Coronary artery (tissue), 2 donors: Measurements from ENCODE around the gene FHIT.

Experiments
- DNase-seq: peaks from one replicate; pipeline ENCODE4 v3.0.0-alpha.2; 2017; ENCODE audit warnings: low spot score
- H3K27ac ChIP-seq, 2 donors: fragments of 200-600 bp; sonication (generic); one replicate each; pipeline ENCODE4 v1.5.1; 2016 to 2019
- H3K4me3 ChIP-seq: fragments of 200-600 bp; sonication (generic); 2 replicates; pipeline ENCODE4 v1.5.1; 2016; ENCODE audit warnings: mild to moderate bottlenecking, moderate library complexity
- CTCF ChIP-seq: fragments of 200-600 bp; sonication (generic); IDR thresholded peaks from one replicate; pipeline ENCODE4 v1.5.1; 2019; ENCODE audit warnings: antibody characterized with exemption

FHIT gene

DNA sequence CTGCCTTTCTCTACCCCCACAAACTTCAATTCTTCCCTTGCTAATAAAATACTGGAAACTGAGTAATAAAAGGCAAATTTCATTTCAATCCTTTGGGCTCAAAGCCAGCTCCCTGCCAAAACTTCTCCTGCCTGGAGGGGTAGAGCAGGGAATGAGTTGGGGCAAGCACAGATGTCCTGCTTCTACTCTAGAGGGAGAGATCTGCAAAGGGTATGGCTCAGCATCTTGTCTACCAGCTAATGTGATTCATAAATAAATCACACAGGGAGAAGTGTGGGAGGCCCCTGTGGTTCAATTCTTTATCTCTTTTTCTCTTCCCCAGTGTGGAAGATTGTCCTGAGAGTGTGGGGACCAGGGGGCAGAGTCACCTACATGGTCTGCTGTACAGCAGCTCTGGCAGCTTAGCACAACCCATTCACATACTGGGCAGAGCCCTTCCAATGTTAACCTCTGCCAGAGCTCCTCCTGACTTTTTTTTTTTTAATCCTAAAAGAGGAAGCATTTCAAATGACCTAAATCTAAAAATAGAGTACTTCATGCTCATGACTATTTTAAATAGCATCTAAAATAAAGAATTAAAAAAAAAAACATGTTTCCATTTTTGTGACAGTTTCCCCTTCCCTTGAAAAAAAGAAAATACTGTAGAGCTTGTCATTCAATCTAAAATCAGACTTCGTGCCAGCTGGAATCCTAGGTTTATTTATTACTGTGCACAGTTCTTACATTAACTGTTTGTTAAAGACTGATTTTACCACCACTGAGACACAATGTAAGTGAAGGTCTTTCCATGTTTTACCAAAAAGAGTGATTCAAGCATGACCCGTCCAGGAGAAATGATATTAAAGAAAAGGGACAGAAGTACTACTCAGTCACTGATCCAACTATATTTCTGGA lies 1117.7 kb downstream of the FHIT start:
- H3K27ac ChIP-seq: no peak overlapping the region
- DNase-seq: no peak
- TF ChIP-seq CTCF: no peak
- H3K4me3 ChIP-seq: no peak overlapping the region

- Histone ChIP-seq H3K4me3 (no peak overlapping the region), H3K27ac (no peak overlapping the region)
- no peak for DNase-seq
- TF ChIP-seq CTCF: no peak
Observed at GRCh38 chr3:60131618-60132017, 1119.6 kb downstream of the FHIT start.

- Histone ChIP-seq H3K27ac (no peak overlapping the region), H3K4me3 (no peak overlapping the region)
- DNase-seq: no peak
- no peak for TF ChIP-seq CTCF
Observed at GRCh38 chr3:60126511-60127304, 1124.5 kb downstream of the FHIT start.

GRCh38 chr3:60125686-60126085 lies 1125.6 kb downstream of the FHIT start:
- Histone ChIP-seq H3K27ac (no peak overlapping the region), H3K4me3 (no peak overlapping the region)
- TF ChIP-seq CTCF: no peak
- DNase-seq: no peak

DNA sequence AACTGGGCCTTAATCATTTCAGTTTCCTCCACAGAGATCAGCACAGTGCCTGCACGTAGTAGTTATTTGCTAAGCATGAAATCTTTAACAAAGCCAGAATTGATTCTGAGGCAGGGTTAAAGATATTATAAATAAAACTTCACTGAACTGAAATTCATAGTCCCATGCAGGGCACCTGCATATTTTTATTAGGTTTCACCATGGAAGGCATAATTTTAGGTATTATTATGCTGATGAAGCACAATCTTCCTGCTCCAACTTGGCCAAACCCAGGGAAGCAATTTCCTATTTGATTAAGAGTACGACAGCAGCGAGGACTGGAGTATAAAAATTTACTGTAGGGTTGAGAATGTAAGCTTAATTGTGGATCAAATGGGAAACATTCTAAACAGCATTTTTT lies 1131.0 kb downstream of the FHIT start:
- no peak for TF ChIP-seq CTCF
- no peak for DNase-seq
- H3K4me3 ChIP-seq: no peak overlapping the region
- no peak overlapping the region for H3K27ac ChIP-seq

DNA sequence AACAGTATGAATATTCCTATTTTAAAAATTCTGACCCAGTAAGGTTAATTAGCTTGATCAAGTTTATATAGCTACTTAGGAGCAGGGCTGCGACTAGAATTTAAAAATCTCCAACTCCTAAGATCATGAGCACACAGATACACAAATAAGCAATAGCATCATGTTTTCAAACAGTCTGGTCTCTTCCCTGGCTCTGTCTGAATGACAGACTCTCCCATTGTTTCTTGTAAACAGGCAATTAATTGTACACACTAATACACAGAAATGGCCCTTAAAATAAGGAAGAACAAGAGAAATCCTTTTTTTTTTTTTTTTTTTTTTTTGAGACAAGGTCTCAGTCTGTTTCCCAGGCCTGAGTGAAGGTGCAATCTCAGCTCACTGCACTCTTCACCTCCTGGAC lies 1137.1 kb downstream of the FHIT start:
- TF ChIP-seq CTCF: no peak
- Histone ChIP-seq H3K27ac (no peak overlapping the region), H3K4me3 (no peak overlapping the region)
- no peak for DNase-seq
